GM12878 (cell line): ENCODE measurements around the gene GZF1. TPM values are rescaled to one million over a fixed set of nuclear protein-coding genes. Genes with fewer than 3 reads are reported as not detected.

Experiments
- ATF7 ChIP-seq: fragments of 450-650 bp; IDR thresholded peaks from 2 replicates; pipeline ENCODE4 v1.6.1; 2016; ENCODE audit warnings: low read depth, mild to moderate bottlenecking
- BCL11A ChIP-seq: IDR thresholded peaks from 2 replicates; pipeline ENCODE4 v1.6.1; 2011; ENCODE audit warnings: low read depth, low read length
- BRCA1 ChIP-seq: IDR thresholded peaks from 2 replicates; pipeline ENCODE4 v1.6.1; 2011; ENCODE audit warnings: low read depth, low read length, improper control_type of control experiment
- CHD1 ChIP-seq: IDR thresholded peaks from 2 replicates; pipeline ENCODE4 v1.6.1; 2012; ENCODE audit warnings: low read depth, low read length, improper control_type of control experiment
- CUX1 ChIP-seq: IDR thresholded peaks from 2 replicates; pipeline ENCODE4 v1.6.1; 2012; ENCODE audit warnings: improper control_type of control experiment, low read depth, low read length; ENCODE audit not compliant: insufficient replicate concordance
- DPF2 ChIP-seq: fragments of 450-650 bp; IDR thresholded peaks from 2 replicates; pipeline ENCODE4 v1.6.1; 2017; ENCODE audit warnings: mild to moderate bottlenecking
- NBN ChIP-seq: fragments of 450-650 bp; IDR thresholded peaks from 2 replicates; pipeline ENCODE4 v1.6.1; 2016
- NFYB ChIP-seq: IDR thresholded peaks from 2 replicates; pipeline ENCODE4 v1.6.1; 2011; ENCODE audit warnings: low read depth, mild to moderate bottlenecking, low read length, improper control_type of control experiment, moderate library complexity; ENCODE audit not compliant: insufficient read depth
- PAX5 ChIP-seq: IDR thresholded peaks from 2 replicates; pipeline ENCODE4 v1.6.1; 2011; ENCODE audit warnings: low read depth, low read length, borderline replicate concordance
- PKNOX1 ChIP-seq: fragments of 450-650 bp; IDR thresholded peaks from 2 replicates; pipeline ENCODE4 v1.6.1; 2016; ENCODE audit warnings: mild to moderate bottlenecking
- POU2F2 ChIP-seq: IDR thresholded peaks from 3 replicates; pipeline ENCODE4 v1.6.1; 2011; ENCODE audit warnings: low read depth, mild to moderate bottlenecking, low read length, borderline replicate concordance
- RELA ChIP-seq: fragments of 450-650 bp; IDR thresholded peaks from 2 replicates; pipeline ENCODE4 v1.8.0; 2014; ENCODE audit warnings: borderline replicate concordance; ENCODE audit not compliant: partially characterized antibody
- SMC3 ChIP-seq: IDR thresholded peaks from 2 replicates; pipeline ENCODE4 v1.6.1; 2011; ENCODE audit warnings: low read length, improper control_type of control experiment, borderline replicate concordance
- TAF1 ChIP-seq: IDR thresholded peaks from 2 replicates; pipeline ENCODE4 v1.6.1; 2011; ENCODE audit warnings: mild to moderate bottlenecking, low read depth, low read length, borderline replicate concordance
- polyA plus RNA-seq, 11 experiments: library from polyadenylated mRNA; depleted of rRNA in 4 of 11; unstranded in 6 of 11; stranded (reverse) in 5 of 11; fragments of >200 nt; fragmentation: Nextera tagmentation in 4 of 11; fragmentation: Illumina TruSeq in 1 of 11; extraction: Ambion mirVana in 4 of 11; extraction: Trizol in 1 of 11; gene quantifications; 1 replicate in 1 of 11; 2 replicates in 10 of 11; pipeline versions ENCODE4 v1.2.1 to v1.2.3, GENCODE V29; 2011 to 2016; ENCODE audit warnings: inconsistent platforms in 2 of 11, missing spikeins in 2 of 11, low read depth in 1 of 11
- total RNA-seq, 4 experiments: library from RNA; depleted of rRNA in 3 of 4; stranded (reverse); fragments of >200 nt in 3 of 4; fragmentation: Illumina TruSeq in 1 of 4; extraction: Trizol in 1 of 4; gene quantifications; 2 replicates each; pipeline versions ENCODE4 v1.2.1 to v1.2.3, GENCODE V29; 2013 to 2021
- TF ChIP-seq, protein P1 (sequence below): fragments of 450-650 bp; conservative IDR thresholded peaks from 2 replicates; pipeline ENCODE4 v1.6.1; 2017; ENCODE audit warnings: mild to moderate bottlenecking, moderate library complexity

GZF1 gene
- total and polyA plus RNA-seq, 10 of the 15 experiments (the other 5 are each of a cell fraction or from before 2014, with no cell fraction given), result 2.2 to 19.5 (median 9.7) TPM

GRCh38 chr20:23363257-23363649 is 1.3 kb downstream of the GZF1 start (continued):
- TF ChIP-seq CUX1, result no peak
- TF ChIP-seq PKNOX1, result no peak
- 0 out of 2 replicates have a peak, but pooled peaks have one; percentile 9 for TF ChIP-seq ATF7
- no peak for TF ChIP-seq BRCA1
- peak; percentile 61; the same call in 1 of the 3 replicates for TF ChIP-seq POU2F2
- no peak for TF ChIP-seq SMC3
- no peak for TF ChIP-seq PAX5
- no peak for TF ChIP-seq NFYB
- TF ChIP-seq DPF2, result no peak
- no peak for TF ChIP-seq BCL11A
- no peak for TF ChIP-seq TAF1
- no peak for TF ChIP-seq RELA
- TF ChIP-seq NBN, result 0 out of 2 replicates have a peak, but pooled peaks have one; percentile 16
- TF ChIP-seq CHD1, result no peak
- TF ChIP-seq, protein P1, sequence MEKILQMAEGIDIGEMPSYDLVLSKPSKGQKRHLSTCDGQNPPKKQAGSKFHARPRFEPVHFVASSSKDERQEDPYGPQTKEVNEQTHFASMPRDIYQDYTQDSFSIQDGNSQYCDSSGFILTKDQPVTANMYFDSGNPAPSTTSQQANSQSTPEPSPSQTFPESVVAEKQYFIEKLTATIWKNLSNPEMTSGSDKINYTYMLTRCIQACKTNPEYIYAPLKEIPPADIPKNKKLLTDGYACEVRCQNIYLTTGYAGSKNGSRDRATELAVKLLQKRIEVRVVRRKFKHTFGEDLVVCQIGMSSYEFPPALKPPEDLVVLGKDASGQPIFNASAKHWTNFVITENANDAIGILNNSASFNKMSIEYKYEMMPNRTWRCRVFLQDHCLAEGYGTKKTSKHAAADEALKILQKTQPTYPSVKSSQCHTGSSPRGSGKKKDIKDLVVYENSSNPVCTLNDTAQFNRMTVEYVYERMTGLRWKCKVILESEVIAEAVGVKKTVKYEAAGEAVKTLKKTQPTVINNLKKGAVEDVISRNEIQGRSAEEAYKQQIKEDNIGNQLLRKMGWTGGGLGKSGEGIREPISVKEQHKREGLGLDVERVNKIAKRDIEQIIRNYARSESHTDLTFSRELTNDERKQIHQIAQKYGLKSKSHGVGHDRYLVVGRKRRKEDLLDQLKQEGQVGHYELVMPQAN, result no peak
